Activated CD4-positive, alpha-beta T cell treated with anti-CD3 and anti-CD28 coated beads, Interleukin-10, Interleukin-2, amounts not matched to agents 100 ng/mL and 50 ng/mL, durations not matched to agents 16 hours and 8 hours (primary cell): ENCODE measurements around the gene ALDH2.
A peak's percentile ranks its signal among the peaks of the same experiment; 100 is the strongest.
"Not testable (repeated sequence)": the region's sequence is repeated elsewhere in the genome, so short reads cannot be mapped to it uniquely, and the experiment has no call there.

Experiments used
- DNase-seq: peaks from one replicate; pipeline ENCODE4 v3.0.0-alpha.2; 2020

Gene ALDH2

DNA sequence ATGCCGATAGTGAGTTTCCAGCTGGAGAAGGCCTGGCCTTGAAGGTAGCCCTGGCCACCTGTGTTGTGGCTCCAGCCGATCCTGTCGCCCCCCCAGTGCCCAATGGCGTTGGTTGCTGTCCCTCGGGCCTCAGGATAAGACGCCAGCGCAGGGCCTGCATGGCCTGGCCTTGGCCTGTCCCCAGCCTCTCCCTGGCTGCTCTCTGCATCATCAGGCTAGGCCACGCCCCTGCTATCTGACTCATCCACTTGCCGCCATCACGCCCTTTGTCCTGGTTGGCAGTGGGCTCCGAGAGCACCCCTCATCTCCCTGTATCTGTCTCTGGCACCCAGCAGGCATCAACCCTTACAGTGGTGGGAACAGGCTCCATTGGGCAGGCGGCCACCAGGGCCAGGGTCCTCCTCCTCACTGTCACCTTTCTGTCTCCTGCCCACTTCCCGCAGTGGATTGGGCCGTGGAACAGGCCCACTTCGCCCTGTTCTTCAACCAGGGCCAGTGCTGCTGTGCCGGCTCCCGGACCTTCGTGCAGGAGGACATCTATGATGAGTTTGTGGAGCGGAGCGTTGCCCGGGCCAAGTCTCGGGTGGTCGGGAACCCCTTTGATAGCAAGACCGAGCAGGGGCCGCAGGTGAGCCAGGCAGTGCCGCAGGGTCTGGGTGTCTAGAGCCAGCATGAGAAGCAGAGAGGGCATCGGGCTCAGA is 25.6 kb downstream of the ALDH2 start:
- no peak for DNase-seq

DNA sequence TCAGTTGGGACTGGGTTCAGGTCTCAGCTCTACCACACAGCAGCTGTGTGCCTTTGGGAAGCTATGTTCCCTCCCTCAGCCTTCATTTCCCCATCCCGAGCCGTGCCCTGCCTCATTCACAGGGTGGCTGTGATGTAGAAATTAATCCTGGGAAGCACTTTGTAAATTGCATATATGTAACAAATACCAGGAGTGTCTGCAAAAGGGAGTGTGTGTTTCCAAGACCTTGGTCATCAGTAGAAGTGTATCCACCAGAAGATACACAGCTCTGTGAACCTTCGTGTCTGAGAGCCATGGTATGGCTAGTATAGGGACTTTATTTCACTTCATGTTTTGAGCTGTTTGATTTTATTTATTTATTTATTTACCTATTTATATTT is 26.1 kb downstream of the ALDH2 start:
- no peak for DNase-seq

DNA sequence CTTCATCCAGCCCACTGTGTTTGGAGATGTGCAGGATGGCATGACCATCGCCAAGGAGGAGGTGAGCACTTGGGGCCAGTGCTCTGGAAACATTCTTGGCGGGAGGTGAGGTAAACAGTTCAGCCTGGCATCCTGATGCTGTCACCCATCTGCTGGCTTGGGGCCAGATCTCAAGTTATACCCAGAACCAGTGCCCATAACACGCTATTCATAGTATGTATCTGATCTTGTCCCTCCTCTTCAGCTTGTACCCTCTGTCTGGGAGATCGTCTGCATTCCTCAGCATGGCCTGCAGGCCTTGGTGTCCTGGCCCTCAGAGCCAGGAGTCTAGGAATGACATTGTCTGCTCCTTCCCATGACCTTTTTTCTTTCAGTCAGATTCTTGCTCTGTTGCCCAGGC is 31.4 kb downstream of the ALDH2 start:
- DNase-seq, result no peak

DNA sequence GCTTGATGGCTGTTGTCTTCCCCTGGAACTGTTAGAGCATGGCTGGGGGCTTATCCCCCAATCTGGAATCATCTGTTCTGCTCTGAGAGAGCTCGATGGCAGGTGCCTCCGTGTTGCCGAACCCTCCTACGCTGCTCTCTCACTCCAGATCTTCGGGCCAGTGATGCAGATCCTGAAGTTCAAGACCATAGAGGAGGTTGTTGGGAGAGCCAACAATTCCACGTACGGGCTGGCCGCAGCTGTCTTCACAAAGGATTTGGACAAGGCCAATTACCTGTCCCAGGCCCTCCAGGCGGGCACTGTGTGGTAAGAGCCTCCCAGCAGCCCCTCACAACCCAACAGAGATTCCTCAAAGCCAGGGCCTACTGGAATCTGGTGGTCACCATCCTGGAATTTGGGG is 33.0 kb downstream of the ALDH2 start:
- DNase-seq, result no peak

DNA sequence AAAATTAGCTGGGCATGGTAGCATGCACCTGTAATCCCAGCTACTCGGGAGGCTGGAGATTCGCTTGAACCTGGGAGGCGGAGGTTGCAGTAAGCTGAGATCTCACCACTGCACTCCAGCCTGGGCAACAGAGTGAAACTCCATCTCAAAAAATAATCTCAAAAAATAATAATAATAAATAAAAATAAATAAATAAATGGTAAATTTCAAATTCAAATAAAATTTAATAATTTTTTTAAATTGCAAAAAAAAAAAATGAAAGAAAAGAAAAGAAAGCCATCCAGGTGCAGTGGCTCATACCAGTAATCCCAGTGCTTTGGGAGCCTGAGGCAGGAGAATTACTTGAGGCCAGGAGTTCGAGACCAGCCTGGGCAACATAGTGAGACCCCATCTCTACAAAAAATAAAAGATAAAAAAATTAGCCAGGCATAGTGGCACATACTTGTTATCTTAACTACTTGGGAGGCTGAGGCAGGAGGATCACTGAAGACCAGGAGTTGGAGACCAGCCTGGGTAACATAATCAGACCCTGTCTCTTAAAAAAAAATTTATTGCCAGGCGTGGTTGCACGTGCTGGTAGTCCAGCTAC is 36.4 kb downstream of the ALDH2 start:
- no peak for DNase-seq

DNA sequence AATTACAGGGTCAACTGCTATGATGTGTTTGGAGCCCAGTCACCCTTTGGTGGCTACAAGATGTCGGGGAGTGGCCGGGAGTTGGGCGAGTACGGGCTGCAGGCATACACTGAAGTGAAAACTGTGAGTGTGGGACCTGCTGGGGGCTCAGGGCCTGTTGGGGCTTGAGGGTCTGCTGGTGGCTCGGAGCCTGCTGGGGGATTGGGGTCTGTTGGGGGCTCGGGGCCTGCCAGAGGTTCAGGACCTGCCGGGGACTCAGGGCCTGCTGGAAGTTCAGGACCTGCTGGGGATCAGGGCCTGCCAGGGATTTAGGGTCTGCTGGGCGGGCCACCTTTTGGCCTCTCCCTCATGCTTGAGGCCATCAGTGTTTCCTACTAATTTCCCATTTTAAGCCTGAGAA is 37.1 kb downstream of the ALDH2 start:
- DNase-seq, result no peak

DNA sequence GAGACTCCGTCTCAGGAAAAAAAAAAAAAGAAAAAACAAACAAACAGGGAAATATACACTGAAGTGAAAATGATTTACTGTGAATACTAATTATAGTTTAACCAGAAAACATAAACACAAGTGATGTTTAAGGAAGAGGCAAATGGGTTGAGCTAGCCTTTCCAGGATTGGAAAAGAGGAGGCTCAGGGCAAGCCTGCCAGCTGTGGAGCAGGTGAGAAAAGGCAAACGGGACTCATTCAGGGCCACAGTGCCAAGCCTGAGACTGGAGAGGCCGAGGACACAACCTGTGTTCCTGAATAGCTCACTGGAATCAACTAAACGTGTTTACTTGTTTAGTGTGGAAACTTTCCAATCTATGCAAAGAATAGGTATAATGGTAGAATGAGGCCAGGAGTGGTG is 39.6 kb downstream of the ALDH2 start:
- DNase-seq, result no peak

DNA sequence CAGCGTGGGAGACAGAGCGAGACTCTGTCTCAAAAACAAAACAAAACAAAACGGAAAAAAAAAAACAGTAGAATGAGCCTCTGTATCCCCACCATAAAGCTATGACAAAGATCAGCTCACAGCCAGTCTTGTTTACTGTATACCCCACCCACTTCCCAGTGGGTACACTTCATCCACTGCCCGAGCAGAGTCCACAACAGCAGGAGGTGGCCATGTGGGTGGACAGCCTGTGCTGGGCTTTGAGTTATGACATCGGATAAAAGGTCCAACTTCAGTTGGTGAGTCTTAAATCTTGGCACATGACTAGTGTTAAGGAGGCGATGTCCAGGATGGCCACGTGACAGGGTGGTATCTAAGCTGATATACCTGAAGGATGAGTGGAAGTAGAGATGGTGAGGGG is 40.5 kb downstream of the ALDH2 start:
- DNase-seq, result no peak

DNA sequence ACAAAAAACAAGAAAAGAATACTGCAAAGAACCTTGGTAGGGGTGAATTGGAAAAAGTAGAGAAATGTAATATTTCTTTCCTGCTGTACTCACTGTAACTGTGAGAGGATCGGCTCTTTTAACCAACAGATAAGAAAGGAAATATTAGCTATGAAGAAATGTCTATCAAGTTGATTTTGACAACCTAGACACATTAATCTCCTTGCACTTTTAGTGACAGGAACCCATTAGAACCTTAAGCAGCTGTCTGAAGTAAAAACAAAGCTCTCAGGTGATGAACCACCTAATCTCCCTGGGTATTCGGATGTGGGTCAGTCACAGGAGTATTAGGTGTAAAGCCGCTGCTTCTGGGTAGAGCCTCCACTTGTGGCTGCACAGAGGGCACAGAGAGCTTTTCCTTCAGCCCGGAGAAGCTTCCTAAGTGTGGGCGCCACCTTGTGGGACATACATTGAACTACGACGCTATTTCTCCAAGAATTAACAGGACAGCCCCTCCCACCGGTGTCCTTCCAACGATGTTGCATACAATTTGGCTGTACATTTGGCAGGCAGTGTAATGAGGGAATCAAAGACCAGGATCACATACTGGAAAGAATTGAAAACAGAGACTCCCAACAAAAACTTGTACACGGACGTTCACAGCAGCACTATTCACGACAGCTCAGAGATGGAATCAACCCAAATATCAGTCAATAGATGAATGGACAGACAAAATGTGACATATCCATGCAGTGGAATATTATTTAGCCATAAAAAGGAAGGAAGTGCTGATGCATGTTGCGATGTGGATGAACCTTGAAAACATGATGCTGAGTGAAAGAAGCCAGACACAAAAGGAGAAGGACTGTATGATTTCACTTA is 46.4 kb downstream of the ALDH2 start:
- DNase-seq, result peak; percentile 76

DNA sequence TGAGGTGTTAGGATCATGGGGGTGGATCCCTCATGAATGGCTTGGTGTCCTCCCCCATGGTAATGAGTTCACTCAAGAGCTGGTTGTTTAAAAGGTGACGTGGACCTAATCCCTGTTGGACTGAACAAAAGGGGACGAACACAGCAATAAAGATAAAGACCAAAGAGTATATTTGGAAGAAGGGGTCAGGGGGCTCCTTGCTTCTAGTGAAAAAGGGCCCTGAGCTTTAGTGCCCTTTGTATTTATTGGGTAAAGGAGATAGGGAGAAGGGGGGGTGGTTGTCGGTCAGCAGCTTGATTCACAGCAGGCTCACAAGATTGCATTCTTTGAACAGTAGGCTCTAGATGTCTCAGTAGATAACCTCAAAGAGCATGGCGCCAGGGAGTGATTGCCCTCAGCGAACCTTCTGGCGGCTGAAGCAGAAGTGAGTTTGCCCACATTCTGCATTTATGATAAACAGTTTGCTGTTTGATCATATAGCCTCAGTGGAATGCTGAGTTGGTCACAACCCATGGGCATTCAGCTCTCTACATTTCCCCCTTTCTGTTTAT is 49.4 kb downstream of the ALDH2 start:
- no peak for DNase-seq

DNA sequence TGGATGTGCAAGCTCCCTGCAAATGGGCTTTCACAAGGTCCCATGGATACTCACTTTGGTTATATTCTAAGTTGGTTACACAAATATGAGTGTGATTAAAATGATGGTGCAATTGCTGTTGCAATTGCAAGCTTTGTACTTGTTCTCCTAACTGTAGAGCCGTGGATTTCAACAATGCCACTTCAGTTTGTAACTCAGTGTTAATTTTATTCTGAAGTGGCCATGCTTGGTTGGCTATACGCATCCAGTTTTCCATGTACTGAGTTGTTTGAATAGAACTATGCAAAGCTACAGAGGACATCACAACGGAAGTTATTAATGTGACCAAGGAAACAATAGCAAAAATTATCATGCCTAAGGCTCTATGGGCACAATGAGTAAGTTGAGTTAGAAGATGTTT is 50.2 kb downstream of the ALDH2 start:
- DNase-seq, result not testable (repeated sequence)

DNA sequence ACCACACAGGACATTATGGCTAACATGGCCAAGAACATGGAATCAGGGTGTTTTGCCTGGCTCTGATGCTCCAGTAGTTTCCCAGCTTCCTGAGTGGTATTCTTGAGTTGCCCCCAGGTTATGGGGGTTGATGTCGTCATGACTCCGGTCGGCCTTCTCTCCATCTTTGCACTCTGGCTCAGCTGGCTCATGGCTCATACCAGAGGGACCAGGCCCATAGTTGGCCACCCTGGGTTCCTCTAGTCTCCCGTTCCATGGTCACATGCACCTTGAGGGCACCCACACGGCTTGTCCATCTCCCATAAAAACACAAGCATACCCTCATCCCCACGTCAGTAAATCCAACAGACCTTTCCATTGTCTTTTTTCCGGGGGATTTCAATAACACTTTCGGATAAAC is 51.6 kb downstream of the ALDH2 start:
- no peak for DNase-seq

DNA sequence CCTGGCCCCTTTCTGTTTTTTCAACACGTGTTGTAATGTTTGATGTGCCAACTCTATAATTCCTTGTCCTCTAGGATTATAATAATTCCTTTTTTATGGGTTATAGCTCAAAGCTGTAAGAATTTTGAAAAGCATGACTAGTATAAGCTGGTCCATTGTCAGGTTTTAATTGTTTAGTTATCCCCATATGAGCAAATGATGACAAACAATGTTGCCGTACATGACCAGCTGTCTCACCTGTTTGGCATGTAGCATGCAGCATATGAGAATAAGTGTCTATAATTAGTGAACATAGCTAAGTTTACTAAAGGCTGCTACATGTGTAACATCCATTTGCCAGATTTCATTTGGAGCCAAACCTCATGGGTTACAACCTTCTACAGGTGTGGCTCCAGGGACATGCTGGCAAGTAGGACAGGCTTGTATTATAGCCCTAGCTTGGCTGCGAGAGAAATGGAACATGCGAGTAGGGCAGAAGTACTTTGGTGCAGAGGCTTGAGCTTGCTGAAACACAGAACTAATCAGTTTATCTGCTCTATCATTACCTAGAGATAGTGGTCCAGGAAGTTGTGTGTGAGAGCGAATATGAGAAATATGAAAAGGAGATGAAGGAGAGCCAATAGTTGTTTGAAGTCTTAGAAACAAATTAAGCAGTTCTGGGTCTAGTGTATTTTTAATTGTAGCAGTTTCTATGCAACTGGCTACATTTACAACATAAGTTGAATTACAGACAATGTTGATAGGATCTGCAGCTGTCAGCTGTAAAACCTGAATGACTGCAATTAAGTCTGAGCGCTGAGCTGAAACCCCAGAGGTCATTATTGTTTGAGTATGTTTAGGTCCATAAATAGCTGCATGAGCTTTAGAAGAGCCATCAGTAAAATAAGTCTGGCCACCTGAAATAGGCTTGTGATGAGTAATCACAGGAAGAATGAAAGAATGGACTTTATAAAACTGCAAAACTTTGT is 52.7 kb downstream of the ALDH2 start:
- no peak for DNase-seq

DNA sequence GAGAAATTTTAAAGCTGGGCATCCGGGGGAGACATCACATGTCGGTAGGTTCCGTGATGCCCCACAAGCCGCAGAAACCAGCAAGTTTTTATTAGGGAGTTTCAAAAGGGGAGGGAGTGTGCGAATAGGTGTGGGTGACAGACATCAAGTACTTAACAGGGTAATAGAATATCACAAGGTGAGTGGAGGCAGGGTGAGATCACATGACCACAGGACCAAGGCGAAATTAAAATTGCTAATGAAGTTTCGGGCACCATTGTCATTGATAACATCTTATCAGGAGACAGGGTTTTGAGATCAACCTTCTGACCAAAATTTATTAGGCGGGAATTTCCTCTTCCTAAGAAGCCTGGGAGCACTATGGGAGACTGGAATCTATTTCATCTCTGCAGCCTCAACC is 54.1 kb downstream of the ALDH2 start:
- DNase-seq, result not testable (repeated sequence)

DNA sequence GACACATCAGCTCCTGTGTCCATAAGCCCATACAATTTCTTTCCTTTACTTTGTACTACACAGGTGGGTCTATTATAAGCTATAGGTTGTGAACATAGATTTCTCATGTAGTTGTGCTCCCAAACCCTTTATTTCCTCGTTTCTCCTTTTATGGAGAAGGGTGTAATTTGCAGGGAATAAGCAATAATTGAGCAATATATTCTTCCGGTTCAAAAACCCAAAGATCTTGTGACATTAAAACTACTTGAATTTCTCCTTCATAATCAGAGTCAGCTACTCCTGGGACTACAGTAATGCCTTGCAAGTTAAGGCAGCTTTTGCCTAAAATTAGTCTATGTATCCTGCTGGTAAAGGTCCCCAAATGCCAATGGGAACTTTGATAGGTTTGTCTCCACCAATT is 56.2 kb downstream of the ALDH2 start:
- DNase-seq, result no peak

DNA sequence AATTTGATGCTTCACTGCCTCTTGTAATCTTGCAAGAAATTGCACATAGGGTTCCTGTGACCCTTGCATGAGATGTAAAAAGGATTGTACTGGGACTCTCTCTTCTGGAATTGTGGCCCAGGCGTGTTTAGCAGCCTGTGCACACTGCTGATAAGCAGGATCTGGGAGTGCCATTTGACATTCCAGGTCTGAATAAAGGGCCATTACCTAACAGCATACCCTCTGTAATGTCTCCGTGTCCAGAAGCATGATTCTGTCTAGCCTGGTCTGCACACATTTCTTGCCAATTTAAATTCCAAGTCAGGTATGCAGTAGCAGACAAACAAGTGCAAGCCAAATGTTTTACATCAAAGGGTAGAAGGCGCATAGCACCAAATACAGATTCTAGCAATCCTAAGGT is 57.2 kb downstream of the ALDH2 start:
- DNase-seq, result no peak

DNA sequence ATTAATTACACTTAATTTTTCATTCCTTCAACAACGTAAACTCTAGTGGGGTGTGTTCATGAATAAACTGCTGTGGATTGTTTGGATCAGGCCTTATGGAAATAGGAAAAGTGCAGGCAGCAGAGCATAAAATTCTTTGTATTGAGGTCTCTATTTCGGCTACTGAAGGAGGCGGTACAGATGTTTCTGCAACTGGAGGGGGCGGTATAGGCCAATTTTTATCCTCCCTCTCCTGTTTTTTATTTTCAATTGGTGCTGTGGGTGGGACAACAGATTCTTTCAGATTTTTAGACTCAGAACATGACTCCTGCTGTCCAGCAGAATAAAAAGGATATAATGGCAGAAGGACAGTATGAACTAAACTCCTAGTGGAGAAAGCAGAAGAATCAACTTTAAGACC is 57.6 kb downstream of the ALDH2 start:
- DNase-seq, result not testable (repeated sequence)

DNA sequence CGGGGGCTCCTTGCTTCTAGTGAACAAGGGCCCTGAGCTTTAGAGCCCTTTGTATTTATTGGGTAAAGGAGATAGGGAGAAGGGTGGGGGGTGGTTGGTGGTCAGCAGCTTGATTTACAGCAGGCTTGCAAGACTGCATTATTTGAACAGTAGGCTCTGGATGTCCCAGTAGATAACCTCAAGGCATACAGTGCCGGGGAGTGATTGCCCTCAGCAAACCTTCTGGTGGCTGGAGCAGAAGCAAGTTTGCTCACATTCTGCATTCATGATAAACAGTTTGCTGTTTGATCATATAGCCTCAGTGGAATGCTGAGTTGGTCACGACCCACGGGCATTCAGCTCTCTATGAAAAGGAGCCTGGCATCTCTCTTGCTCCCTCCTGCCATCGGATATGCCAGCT is 58.8 kb downstream of the ALDH2 start:
- DNase-seq, result no peak

DNA sequence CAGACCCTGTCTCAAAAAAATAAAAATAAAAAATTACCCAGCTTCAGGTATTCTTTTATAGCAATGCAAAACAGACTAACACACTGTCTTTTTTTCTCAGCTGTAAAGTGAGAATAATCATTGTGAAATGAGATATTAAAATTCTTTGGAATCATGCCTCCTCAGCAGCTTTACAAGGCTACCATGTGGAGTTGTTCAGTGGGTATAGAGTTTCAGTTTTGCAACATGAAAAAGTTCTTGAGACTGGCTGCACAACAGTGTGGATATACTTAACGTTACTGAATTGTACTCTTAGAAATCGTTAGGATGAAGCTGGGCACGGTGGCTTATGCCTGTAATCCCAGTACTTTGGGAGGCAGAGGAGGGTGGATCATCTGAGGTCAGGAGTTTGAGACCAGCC is 59.6 kb downstream of the ALDH2 start:
- no peak for DNase-seq

DNA sequence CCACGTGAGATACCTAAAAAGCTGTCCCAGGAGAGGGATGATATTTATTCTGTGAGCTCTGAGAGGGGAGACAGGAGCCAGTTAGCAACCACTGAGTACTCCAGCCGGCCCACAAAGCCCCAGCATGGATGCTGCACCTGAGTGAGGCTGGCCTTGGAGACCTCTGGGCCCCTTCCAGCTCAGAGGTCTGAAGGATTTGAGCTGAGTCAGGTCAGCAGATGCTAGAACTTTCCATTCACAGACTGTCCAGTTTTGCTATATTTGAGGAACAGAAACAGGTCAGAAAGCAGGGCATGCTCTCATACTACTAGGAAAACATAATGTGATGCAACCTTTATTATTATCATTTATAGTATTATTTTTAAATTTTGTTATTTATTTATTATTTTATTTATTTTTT is 60.3 kb downstream of the ALDH2 start:
- DNase-seq, result no peak

DNA sequence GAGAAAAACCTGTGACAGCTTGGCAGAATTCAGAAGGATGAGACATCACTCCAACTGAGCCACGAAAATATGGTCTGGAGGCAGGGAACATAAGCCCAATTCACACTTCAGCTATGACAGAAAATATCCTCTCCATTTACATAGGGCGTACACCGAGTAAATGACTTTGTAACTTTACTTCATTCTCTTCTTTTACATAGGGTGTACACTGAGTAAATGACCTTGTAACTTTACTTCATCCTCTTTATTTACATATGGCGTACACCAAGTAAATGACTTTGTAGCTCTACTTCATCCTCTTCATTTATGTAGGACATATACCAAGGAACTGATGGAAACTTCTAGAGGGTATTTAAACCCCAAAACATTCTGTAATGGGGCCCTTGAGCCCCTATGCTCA is 61.2 kb downstream of the ALDH2 start:
- no peak for DNase-seq

DNA sequence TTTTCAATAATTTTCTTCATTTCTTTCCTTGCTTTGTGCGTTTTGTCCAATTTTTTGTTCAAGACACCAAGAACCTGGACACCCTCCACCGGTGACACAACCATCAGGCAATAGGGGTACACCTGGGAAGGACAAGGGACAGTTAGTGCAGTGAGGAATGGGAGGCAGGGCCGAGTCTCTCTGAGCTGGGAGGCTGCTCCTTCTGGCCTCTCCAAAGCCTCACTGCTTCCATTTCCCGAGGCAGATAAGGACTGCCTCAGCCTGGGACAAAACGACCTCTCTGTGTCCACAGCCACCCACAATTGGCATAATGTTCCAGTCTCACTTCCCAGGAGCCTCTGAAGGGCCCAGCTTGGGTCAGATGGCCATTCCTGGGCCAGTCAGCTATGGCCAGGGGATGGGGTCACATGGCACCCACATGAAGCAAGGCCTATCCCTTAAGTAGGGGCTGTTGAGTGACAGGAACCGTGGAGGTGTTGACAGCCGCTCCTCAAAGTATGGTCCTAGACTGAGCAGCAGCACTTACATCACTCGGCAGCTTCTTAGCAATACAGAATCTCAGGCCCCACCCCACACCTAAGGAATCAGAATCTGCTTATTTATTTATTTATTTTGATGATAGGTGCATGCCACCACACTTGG is 61.7 kb downstream of the ALDH2 start:
- no peak for DNase-seq
